ENCODE data around the gene MRPL23.

The MRPL23 gene

DNA sequence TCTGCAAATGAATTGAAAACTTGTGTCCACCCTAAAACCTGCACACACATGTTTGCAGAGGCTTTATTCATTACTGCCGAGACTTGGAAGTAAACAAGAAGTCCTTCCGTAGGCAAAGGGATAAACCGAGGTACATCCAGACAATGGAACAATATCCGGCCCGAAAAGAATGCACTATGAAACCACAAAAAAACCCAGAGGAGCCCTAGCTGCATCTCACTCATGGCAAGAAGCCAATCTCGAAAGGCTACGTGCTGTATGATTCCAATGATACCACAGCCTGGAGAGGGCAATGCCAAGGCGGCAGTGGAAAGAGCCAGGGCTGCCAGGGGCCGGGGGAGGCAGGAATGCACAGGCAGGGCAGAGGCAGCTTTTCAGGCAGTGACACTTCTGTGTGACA, 3.2 kb upstream of the MRPL23 start:
- H3K4me3 ChIP-seq (ENCODE audit: low read length), result no peak overlapping the region
- DNase-seq (ENCODE audit: low read depth), result peak; percentile 25
- TF ChIP-seq, protein P1, sequence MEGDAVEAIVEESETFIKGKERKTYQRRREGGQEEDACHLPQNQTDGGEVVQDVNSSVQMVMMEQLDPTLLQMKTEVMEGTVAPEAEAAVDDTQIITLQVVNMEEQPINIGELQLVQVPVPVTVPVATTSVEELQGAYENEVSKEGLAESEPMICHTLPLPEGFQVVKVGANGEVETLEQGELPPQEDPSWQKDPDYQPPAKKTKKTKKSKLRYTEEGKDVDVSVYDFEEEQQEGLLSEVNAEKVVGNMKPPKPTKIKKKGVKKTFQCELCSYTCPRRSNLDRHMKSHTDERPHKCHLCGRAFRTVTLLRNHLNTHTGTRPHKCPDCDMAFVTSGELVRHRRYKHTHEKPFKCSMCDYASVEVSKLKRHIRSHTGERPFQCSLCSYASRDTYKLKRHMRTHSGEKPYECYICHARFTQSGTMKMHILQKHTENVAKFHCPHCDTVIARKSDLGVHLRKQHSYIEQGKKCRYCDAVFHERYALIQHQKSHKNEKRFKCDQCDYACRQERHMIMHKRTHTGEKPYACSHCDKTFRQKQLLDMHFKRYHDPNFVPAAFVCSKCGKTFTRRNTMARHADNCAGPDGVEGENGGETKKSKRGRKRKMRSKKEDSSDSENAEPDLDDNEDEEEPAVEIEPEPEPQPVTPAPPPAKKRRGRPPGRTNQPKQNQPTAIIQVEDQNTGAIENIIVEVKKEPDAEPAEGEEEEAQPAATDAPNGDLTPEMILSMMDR (conservative IDR thresholded peaks at IDR 0.05; ENCODE audit: low read length), result no peak

DNA sequence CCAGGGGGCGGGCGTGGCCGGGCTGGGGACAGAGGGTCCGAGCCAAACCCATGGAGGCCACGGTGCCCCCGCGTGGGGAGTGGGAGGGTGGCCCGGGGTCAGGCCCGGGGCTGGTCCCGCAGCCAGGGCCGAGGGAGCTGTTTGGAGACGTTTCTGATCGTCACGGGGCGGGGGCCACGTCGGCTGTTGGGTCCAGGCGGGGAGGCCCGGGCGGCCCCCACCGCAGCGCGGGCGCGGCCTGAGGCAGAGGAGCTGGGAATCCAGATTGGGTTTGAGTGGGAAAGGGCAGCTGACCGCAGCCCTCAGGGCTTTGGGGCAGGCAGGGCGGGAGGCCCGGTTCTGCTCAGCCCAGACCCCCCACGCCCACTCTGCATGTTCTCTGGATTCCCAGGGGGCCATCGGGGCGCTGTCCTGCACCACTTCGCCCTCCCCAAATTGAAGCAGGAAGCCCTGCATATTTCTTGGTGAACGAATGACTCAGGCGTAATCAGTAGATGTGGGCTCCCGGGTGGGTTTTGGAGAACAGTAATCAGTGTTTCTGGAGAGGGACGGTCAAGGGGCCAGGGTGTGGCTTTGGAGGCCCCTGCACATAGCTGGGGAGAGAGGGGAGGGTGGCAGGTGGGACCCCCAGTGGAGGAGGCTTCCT, 583 bp downstream of the MRPL23 start:
- no peak overlapping the region for H3K4me3 ChIP-seq (ENCODE audit: low read length)
- DNase-seq (ENCODE audit: low read depth), result no peak
- TF ChIP-seq, protein P1 (conservative IDR thresholded peaks at IDR 0.05; ENCODE audit: low read length), result no peak

DNA sequence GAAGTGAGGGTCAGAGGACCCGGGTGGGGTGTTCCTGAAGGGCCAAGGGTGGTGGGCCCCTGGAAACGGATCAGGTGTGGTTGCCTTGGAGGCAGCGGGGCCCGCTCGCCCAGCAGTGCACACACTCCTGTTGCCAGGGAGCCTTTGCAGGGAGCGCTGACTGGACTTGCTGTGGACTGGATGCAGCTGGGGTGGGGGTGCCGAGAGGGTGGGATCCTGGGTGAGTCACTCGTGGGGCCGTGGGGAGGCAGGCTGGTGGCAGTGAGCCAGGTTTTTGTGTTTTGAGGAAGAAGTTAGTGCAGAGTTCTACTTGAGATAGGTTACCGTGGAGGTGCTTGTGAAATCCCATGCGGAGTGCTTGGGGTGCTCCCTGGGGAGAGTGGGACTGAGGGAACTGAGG, 1.3 kb downstream of the MRPL23 start:
- TF ChIP-seq, protein P1 (conservative IDR thresholded peaks at IDR 0.05; ENCODE audit: low read length), result no peak
- H3K4me3 ChIP-seq (ENCODE audit: low read length), result no peak overlapping the region
- no peak for DNase-seq (ENCODE audit: low read depth)

DNA sequence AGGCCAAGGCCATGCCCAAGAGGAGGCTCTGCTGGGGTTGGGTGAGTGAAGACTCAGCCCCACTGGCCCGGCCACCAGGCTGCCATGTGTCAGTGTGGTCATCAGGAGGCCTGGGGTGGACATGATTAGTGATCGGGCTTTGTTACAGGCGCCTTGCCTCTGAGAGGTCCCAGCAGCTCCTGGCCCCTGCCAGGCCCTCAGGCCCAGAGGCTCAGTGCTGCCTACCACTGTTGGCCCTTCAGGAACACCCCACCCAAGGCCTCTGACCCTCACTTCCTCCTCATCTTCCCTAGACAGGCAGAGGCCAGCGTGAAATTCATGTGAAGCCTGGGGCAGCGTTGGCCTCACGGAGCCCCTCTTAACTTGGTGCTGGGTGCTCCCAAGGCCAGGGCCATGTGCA, 2.2 kb downstream of the MRPL23 start:
- TF ChIP-seq, protein P1 (conservative IDR thresholded peaks at IDR 0.05; ENCODE audit: low read length), result no peak
- no peak for DNase-seq (ENCODE audit: low read depth)
- no peak overlapping the region for H3K4me3 ChIP-seq (ENCODE audit: low read length)

DNA sequence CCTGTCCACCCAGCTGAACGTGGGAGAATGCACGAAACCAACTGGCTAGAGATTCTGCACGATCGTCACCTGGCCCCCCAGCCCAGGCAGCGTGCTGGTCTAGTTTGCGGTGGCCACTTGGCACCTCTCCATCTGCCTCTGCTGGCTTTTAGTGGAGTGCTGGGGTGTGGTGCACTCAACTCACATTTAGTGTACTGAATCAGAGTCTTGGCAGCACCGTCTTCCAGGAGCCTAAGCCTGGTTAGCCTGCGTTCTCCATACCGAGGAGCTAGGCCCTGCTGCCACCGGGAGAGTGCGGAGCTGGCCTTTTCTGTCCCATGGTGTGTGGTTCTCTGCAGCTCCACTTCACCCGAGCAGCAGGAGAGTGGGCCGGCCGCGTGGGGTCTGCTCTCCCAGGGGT, 2.8 kb downstream of the MRPL23 start:
- TF ChIP-seq, protein P1 (conservative IDR thresholded peaks at IDR 0.05; ENCODE audit: low read length), result no peak
- no peak for DNase-seq (ENCODE audit: low read depth)
- no peak overlapping the region for H3K4me3 ChIP-seq (ENCODE audit: low read length)

DNA sequence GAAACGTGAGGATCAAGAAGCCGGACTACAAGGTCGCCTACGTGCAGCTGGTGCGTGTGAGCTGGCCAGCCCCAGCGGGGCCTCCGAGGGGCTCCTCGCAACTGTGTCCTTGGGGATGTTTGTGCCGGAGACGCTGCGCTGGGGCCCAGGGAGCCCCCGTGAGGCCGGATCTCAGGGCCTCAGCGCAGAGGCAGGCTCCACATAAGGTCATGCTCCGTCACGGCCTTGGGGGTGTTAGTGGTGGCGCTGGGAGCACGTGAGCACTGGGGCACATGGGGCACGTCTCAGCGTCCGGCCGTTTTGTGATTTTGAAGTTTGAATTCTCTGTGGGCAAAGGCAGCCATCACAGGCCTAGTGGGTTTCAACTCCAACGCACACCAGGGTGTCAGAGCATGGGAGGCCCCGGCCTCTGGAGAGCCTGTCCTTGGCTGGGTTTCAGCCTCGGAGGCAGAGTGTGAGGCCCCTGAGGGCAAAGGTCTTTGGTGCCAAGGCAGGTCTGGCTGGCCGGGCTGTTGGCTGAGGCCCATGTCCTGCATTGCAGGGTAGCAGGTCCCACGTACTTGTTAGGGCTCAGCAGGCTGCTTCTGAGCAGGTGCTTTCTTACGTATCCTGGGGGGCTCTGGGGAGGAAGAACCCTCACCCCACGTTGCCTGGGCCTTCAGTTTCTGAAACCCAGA, 5.8 kb downstream of the MRPL23 start:
- no peak for DNase-seq (ENCODE audit: low read depth)
- no peak overlapping the region for H3K4me3 ChIP-seq (ENCODE audit: low read length)
- TF ChIP-seq, protein P1 (conservative IDR thresholded peaks at IDR 0.05; ENCODE audit: low read length), result no peak

Data from AG10803 (cell line).